ENCODE data around the gene KRTAP27-1. TPM values are rescaled to one million over a fixed set of nuclear protein-coding genes. Genes with fewer than 3 reads are reported as not detected.

Gene KRTAP27-1, protein sequence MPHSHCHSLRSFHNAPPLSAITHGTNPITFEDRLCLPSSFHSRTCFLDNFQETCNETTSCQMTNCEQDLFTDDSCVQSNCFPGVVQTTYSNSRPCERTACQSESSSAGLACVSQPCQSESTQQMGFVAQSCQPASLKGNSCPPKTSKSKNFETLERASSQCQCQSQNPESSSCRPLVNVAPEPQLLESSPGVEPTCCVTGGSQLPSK
- total RNA-seq = not detected

DNA sequence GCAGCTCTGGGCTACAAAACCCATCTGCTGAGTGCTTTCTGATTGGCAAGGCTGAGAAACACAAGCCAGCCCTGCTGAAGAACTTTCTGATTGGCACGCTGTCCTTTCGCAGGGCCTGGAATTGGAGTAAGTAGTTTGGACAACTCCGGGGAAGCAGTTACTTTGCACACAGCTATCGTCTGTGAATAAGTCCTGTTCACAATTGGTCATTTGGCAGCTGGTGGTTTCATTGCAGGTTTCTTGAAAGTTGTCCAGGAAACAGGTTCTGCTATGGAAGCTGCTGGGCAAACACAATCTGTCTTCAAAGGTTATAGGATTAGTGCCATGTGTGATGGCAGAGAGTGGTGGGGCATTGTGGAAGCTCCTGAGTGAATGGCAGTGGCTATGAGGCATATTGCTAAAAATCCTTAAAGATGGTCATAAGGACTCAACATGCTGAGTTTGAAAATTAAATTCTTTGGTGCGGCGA, at the start of gene KRTAP27-1:
TSS of gene KRTAP27-1 (minus strand) at position 419 of the 469 bp plus-strand sequence. CDS start at position 393, 26 bp downstream.
- H3K36me3 ChIP-seq = no peaks in the 10 kb centered on the region
- no peaks in the 10 kb centered on the region for H3K4me1 ChIP-seq
- no peak within 1 kb of the TSS for H3K27ac ChIP-seq
- intact Hi-C loops (cut with DNase I) = no loop called here
- no peak within 1 kb of the TSS for H3K4me3 ChIP-seq (replicated peaks in 1 of 3)
- DNase-seq = no peak
- TF ChIP-seq, protein P1, sequence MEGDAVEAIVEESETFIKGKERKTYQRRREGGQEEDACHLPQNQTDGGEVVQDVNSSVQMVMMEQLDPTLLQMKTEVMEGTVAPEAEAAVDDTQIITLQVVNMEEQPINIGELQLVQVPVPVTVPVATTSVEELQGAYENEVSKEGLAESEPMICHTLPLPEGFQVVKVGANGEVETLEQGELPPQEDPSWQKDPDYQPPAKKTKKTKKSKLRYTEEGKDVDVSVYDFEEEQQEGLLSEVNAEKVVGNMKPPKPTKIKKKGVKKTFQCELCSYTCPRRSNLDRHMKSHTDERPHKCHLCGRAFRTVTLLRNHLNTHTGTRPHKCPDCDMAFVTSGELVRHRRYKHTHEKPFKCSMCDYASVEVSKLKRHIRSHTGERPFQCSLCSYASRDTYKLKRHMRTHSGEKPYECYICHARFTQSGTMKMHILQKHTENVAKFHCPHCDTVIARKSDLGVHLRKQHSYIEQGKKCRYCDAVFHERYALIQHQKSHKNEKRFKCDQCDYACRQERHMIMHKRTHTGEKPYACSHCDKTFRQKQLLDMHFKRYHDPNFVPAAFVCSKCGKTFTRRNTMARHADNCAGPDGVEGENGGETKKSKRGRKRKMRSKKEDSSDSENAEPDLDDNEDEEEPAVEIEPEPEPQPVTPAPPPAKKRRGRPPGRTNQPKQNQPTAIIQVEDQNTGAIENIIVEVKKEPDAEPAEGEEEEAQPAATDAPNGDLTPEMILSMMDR (IDR thresholded peaks at IDR 0.05) = no peak
- TF ChIP-seq POLR2A (IDR thresholded peaks at IDR 0.05) = no peak
- no peaks in the 10 kb centered on the region for H3K27me3 ChIP-seq
- WGBS, 2 donors = 91 to 100% methylated on average over 5 to 6 of the region's 6 CpGs
- H3K9me3 ChIP-seq = no peaks in the 10 kb centered on the region

DNA sequence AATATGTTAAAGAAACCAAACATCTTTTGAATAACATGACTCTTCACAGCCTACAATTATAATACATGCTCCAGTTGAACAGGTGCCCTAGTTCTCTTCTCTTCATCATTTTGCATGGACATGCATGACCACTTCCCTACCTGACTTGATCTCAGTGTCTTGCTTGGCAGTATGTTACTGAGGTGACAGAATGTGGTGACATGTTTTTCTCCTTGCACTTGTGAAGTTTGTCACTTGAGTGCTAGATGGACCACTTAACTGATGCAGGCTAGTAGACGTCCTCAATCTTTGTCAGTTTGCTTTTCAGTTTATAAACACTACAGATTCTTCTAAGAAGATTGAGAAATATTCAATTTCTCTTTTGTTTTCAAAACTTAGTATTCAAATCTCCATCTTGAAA, 44.7 kb upstream of the KRTAP27-1 start:
- Histone ChIP-seq H3K9me3 (no peaks in the 10 kb centered on the region), H3K27me3 (no peaks in the 10 kb centered on the region), H3K4me3 (replicated peaks in 1 of 3) (no peak overlapping the region), H3K36me3 (no peaks in the 10 kb centered on the region), H3K27ac (no peak overlapping the region), H3K4me1 (no peaks in the 10 kb centered on the region)
- intact Hi-C loops (cut with DNase I) = no loop called here
- TF ChIP-seq, protein P1 (IDR thresholded peaks at IDR 0.05) = no peak
- TF ChIP-seq POLR2A (IDR thresholded peaks at IDR 0.05) = no peak
- DNase-seq = no peak
- 41 to 44% methylated on average over 1 of the region's 1 CpG for WGBS, 2 donors

DNA sequence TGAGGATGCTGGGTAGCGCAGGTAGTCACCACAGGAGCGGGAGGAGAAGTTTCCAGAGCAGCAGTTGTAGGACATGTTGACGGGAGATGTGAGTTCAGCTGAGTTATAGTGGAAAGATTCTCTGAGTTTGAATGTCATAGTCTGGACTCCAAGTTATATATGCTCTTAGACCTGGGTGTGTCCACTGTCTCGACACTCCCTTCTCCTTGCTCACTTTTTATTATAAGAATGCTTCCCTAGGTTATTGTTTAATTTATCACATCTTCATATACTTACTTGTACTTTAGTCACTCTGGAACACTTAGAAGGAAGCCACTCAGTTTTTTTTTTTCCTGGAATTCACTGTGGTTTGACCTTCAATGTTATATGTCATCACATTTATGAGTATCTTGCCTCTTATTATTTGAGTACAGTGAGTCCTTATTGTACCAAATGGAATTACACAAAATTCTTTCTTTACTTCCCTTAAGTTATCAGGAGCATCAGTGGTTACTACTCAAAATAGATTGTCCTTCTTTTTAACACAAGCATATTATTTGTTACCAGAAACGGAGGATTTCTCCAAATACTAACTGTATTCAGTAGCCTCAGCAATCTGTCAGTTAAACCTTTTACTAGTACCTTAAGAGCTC, 34.8 kb upstream of the KRTAP27-1 start, which contains the start of gene KRTAP13-2:
TSS of gene KRTAP13-2 (minus strand) at position 133 of the 632 bp plus-strand sequence. CDS start at position 75, 58 bp downstream.
- Histone ChIP-seq H3K27ac (no peak within 1 kb of the TSS), H3K4me3 (replicated peaks in 1 of 3) (no peak within 1 kb of the TSS), H3K4me1 (no peaks in the 10 kb centered on the region), H3K9me3 (no peaks in the 10 kb centered on the region), H3K27me3 (no peaks in the 10 kb centered on the region), H3K36me3 (no peaks in the 10 kb centered on the region)
- TF ChIP-seq POLR2A (IDR thresholded peaks at IDR 0.05) = no peak
- TF ChIP-seq, protein P1 (IDR thresholded peaks at IDR 0.05) = no peak
- WGBS, 2 donors = 89 to 93% methylated on average over 5 of the region's 5 CpGs
- intact Hi-C loops (cut with DNase I) = no loop called here
- no peak for DNase-seq

DNA sequence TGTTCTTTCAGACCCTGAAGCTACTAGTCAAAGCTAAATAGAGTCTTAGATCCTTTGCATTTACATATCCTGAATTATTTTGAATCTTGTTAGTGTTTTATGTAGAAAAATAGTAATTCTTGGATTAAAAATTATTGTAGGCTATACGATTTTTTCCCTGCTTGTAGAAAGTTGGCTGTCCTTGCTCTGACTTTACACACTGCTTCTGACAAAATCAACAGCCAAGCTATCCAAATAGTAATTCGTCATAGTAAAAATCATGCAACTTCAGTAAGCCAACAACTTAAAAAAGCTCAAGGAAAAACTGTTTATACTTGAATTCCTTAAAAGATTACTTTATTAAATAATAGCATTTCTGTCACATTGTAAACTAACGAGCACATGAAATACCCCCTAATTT, 18.4 kb upstream of the KRTAP27-1 start:
- Histone ChIP-seq H3K36me3 (no peaks in the 10 kb centered on the region), H3K27ac (no peak overlapping the region), H3K27me3 (no peaks in the 10 kb centered on the region), H3K4me1 (no peaks in the 10 kb centered on the region), H3K9me3 (no peaks in the 10 kb centered on the region), H3K4me3 (replicated peaks in 1 of 3) (no peak overlapping the region)
- intact Hi-C loops (cut with DNase I) = no loop called here
- no peak for DNase-seq
- WGBS, 2 donors = 54 to 65% methylated on average over 3 of the region's 3 CpGs
- TF ChIP-seq, protein P1 (IDR thresholded peaks at IDR 0.05) = no peak
- TF ChIP-seq POLR2A (IDR thresholded peaks at IDR 0.05) = no peak

All from thyroid gland (tissue), 4 donors.